H9 (cell line): ENCODE data around the gene DLGAP4. TPM values are rescaled to one million over a fixed set of nuclear protein-coding genes. Genes with fewer than 3 reads are reported as not detected.

Experiments
- DNase-seq: peaks from one replicate; pipeline ENCODE4 v3.0.0-alpha.2; 2017
- H2AFZ ChIP-seq: one replicate; pipeline ENCODE4 v1.6.1; 2013; ENCODE audit warnings: mild to moderate bottlenecking, low read length, control low read depth, moderate library complexity
- H2AK5ac ChIP-seq: 2 replicates; pipeline ENCODE4 v1.6.1; 2013; ENCODE audit warnings: low read length, control low read depth, mixed read lengths; ENCODE audit not compliant: insufficient read length
- H2BK120ac ChIP-seq: one replicate; pipeline ENCODE4 v1.6.1; 2013; ENCODE audit warnings: low read depth, mild to moderate bottlenecking, low read length, control low read depth, inconsistent platforms; ENCODE audit not compliant: poor library complexity, severe bottlenecking
- H2BK12ac ChIP-seq: 2 replicates; pipeline ENCODE4 v1.6.1; 2013; ENCODE audit warnings: low read length, control low read depth, mixed read lengths, low read depth; ENCODE audit not compliant: insufficient read length
- H2BK15ac ChIP-seq: 2 replicates; pipeline ENCODE4 v1.6.1; 2013; ENCODE audit warnings: low read depth, low read length, control low read depth
- H2BK20ac ChIP-seq: one replicate; pipeline ENCODE4 v1.6.1; 2013; ENCODE audit warnings: low read depth, mild to moderate bottlenecking, low read length, control low read depth, inconsistent platforms; ENCODE audit not compliant: poor library complexity, severe bottlenecking
- H2BK5ac ChIP-seq: 2 replicates; pipeline ENCODE4 v1.6.1; 2013; ENCODE audit warnings: low read length, control low read depth, mixed read lengths; ENCODE audit not compliant: insufficient read length
- H3K14ac ChIP-seq: 2 replicates; pipeline ENCODE4 v1.6.1; 2013; ENCODE audit warnings: low read length, control low read depth; ENCODE audit not compliant: insufficient read depth
- H3K18ac ChIP-seq: 2 replicates; pipeline ENCODE4 v1.6.1; 2013; ENCODE audit warnings: low read depth, mild to moderate bottlenecking, mixed read lengths, low read length, control low read depth; ENCODE audit not compliant: insufficient read length
- H3K23ac ChIP-seq: 2 replicates; pipeline ENCODE4 v1.6.1; 2013; ENCODE audit warnings: low read length, control low read depth, mixed read lengths, low read depth; ENCODE audit not compliant: insufficient read length
- H3K23me2 ChIP-seq: 2 replicates; pipeline ENCODE4 v1.6.1; 2013; ENCODE audit warnings: low read depth, mild to moderate bottlenecking, mixed read lengths, low read length, control low read depth; ENCODE audit not compliant: insufficient read length, poor library complexity, severe bottlenecking
- H3K27ac ChIP-seq: 2 replicates; pipeline ENCODE4 v1.5.1; 2013; ENCODE audit warnings: low read length, control low read depth, mixed read lengths, low read depth; ENCODE audit not compliant: insufficient read length
- H3K27me3 ChIP-seq: 2 replicates; pipeline ENCODE4 v1.6.1; 2013; ENCODE audit warnings: low read length, control low read depth, inconsistent platforms; ENCODE audit not compliant: insufficient read depth
- H3K4ac ChIP-seq: 2 replicates; pipeline ENCODE4 v1.6.1; 2013; ENCODE audit warnings: low read depth, mild to moderate bottlenecking, control low read depth, inconsistent platforms, low read length, moderate library complexity
- H3K4me1 ChIP-seq: 2 replicates; pipeline ENCODE4 v1.6.1; 2013; ENCODE audit warnings: low read length, control low read depth, inconsistent platforms; ENCODE audit not compliant: insufficient read depth
- H3K4me2 ChIP-seq: 2 replicates; pipeline ENCODE4 v1.6.1; 2013; ENCODE audit warnings: low read length, control low read depth, mixed read lengths; ENCODE audit not compliant: insufficient read length, insufficient read depth
- H3K56ac ChIP-seq: 2 replicates; pipeline ENCODE4 v1.6.1; 2013; ENCODE audit warnings: low read depth, mild to moderate bottlenecking, mixed read lengths, low read length, control low read depth; ENCODE audit not compliant: insufficient read length
- H3K79me1 ChIP-seq: 2 replicates; pipeline ENCODE4 v1.6.1; 2013; ENCODE audit warnings: low read depth, mild to moderate bottlenecking, moderate library complexity, low read length, control low read depth, inconsistent platforms; ENCODE audit not compliant: insufficient read depth, poor library complexity, severe bottlenecking
- H3K79me2 ChIP-seq: 2 replicates; pipeline ENCODE4 v1.6.1; 2013; ENCODE audit warnings: low read length, control low read depth, inconsistent platforms; ENCODE audit not compliant: insufficient read depth
- H3K9ac ChIP-seq: 2 replicates; pipeline ENCODE4 v1.6.1; 2013; ENCODE audit warnings: low read length, control low read depth, mixed read lengths; ENCODE audit not compliant: insufficient read length; ENCODE audit errors: extremely low read depth
- H3K9me3 ChIP-seq: one replicate; pipeline ENCODE4 v1.6.1; 2013; ENCODE audit warnings: low read depth, low read length, inconsistent platforms; ENCODE audit not compliant: control insufficient read depth
- H3T11ph ChIP-seq: one replicate; pipeline ENCODE4 v1.6.1; 2013; ENCODE audit warnings: mild to moderate bottlenecking, low read length, control low read depth, inconsistent platforms
- H4K20me1 ChIP-seq: one replicate; pipeline ENCODE4 v1.6.1; 2013; ENCODE audit not compliant: control insufficient read depth, insufficient read length, insufficient read depth
- H4K5ac ChIP-seq: 2 replicates; pipeline ENCODE4 v1.6.1; 2013; ENCODE audit warnings: low read depth, mild to moderate bottlenecking, mixed read lengths, low read length, control low read depth; ENCODE audit not compliant: insufficient read length
- H4K8ac ChIP-seq: replicated peaks from 2 replicates; pipeline ENCODE4 v1.6.1; 2013; ENCODE audit warnings: low read length, control low read depth, mixed read lengths, low read depth; ENCODE audit not compliant: insufficient read length
- H4K91ac ChIP-seq: 2 replicates; pipeline ENCODE4 v1.6.1; 2013; ENCODE audit warnings: low read depth, mild to moderate bottlenecking, moderate library complexity, mixed read lengths, low read length, control low read depth; ENCODE audit not compliant: insufficient read length
- H3K27ac Mint-ChIP-seq, 3 experiments: 2 replicates in 2 of 3; 3 replicates in 1 of 3; pipeline ENCODE4 v1.8.0; 2020 to 2021; ENCODE audit warnings: mixed read lengths in 3 of 3, mild to moderate bottlenecking in 1 of 3, moderate library complexity in 1 of 3
- H3K27me3 Mint-ChIP-seq: 2 replicates; pipeline ENCODE4 v1.8.0; 2021; ENCODE audit warnings: low read depth, mild to moderate bottlenecking, moderate library complexity, mixed read lengths
- H3K36me3 Mint-ChIP-seq, 3 experiments: 2 replicates in 2 of 3; 3 replicates in 1 of 3; pipeline ENCODE4 v1.8.0; 2020 to 2021; ENCODE audit warnings: low read depth in 3 of 3, mixed read lengths in 3 of 3; ENCODE audit not compliant: insufficient read depth in 1 of 3
- H3K4me1 Mint-ChIP-seq, 2 experiments: 2 replicates each; pipeline ENCODE4 v1.8.0; 2020; ENCODE audit warnings: mixed read lengths in 2 of 2
- H3K4me3 Mint-ChIP-seq, 2 experiments: 2 replicates in 1 of 2; 3 replicates in 1 of 2; pipeline ENCODE4 v1.8.0; 2020 to 2021; ENCODE audit warnings: mild to moderate bottlenecking in 2 of 2, mixed read lengths in 2 of 2, moderate library complexity in 1 of 2
- H3K9me3 Mint-ChIP-seq, 2 experiments: 2 replicates in 1 of 2; 3 replicates in 1 of 2; pipeline ENCODE4 v1.8.0; 2020; ENCODE audit warnings: mild to moderate bottlenecking in 2 of 2, mixed read lengths in 2 of 2, moderate library complexity in 1 of 2
- CTCF ChIP-seq: fragments of 200-600 bp; sonication (generic); conservative IDR thresholded peaks from 3 replicates; pipeline ENCODE4 v1.8.0; 2021; ENCODE audit warnings: antibody characterized with exemption, mild to moderate bottlenecking
- WGBS: extraction: QIAGEN DNeasy Blood & Tissue Kit; methylation state at CpG from one replicate; pipeline ENCODE4 v1.1.7; 2013; ENCODE audit warnings: missing lambda C conversion rate, low lambda C conversion rate, mixed read lengths; ENCODE audit not compliant: insufficient read length; ENCODE audit errors: extremely low coverage; 5-methylcytosine and 5-hydroxymethylcytosine counted together
- total RNA-seq: library from RNA; stranded (reverse); gene quantifications from 2 replicates; pipeline ENCODE4 v1.2.1, GENCODE V29; 2021

The DLGAP4 gene
- total RNA-seq, 1 experiment from 2014 or later: 48.0 TPM

DNA sequence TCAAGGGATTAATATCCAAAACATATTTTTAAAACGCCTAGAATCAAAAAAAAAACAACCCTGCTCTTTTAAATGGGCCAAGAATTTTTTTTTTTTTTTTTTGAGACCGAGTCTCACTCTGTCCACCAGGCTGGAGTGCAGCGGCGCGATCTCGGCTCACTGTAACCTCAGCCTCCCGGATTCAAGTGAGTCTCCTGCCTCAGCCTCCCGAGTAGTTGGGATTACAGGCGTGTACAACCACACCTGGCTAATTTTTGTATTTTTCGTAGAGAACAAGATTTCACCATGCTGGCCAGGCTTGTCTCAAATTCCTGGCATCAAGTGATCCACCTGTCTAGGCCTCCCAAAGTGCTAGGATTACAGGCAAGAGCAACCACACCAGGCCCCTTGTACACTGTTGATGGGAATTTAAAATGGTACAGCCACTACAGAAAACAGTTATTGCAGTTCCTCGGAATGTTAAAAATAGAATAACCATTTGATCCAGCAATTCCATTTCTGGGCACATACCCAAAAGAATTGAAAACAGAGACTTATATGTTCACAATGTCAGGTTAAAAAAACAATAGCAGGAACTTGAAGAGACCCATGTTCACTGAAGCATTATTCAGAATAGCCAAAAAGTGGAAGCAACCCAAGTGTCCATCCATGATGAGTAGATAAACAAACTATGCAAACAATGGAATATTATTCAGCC, 232.0 kb downstream of the DLGAP4 start:
- H3K36me3 Mint-ChIP-seq: no peaks in the 10 kb centered on the region
- no peak overlapping the region for H3K9ac ChIP-seq
- WGBS: no CpG with 5 or more reads among the region's 11 CpGs

More for the DNA sequence above, 232.0 kb downstream of the DLGAP4 start:
- Histone ChIP-seq H3K4ac (no peak overlapping the region), H3K27ac (no peak overlapping the region), H2BK20ac (no peak overlapping the region), H2BK15ac (no peak overlapping the region), H4K20me1 (peaks cover 3% of the 10 kb centered on the region), H3K56ac (no peak overlapping the region), H3K27me3 (no peaks in the 10 kb centered on the region), H3T11ph (no peak overlapping the region), H3K18ac (no peak overlapping the region), H2AK5ac (no peak overlapping the region), H4K5ac (no peak overlapping the region), H4K8ac (no peak overlapping the region), H3K4me2 (no peak overlapping the region), H3K9me3 (no peaks in the 10 kb centered on the region), H2BK120ac (no peak overlapping the region), H3K14ac (no peak overlapping the region), H3K4me1 (no peaks in the 10 kb centered on the region; the same call in 1 of the 2 replicates), H2BK12ac (no peak overlapping the region), H3K23me2 (no peaks in the 10 kb centered on the region), H2BK5ac (no peak overlapping the region), H3K23ac (no peak overlapping the region), H2AFZ (no peak overlapping the region), H3K79me2 (no peaks in the 10 kb centered on the region; the same call in 1 of the 2 replicates), H3K79me1 (no peaks in the 10 kb centered on the region), H4K91ac (no peak overlapping the region)
- Mint-ChIP-seq H3K27me3 (no peaks in the 10 kb centered on the region; the same call in 1 of the 2 replicates), H3K9me3 (no peaks in the 10 kb centered on the region), H3K4me1 (peaks cover 23 to 28% of the 10 kb centered on the region in 2 experiments), H3K27ac (no peak overlapping the region), H3K4me3 (no peak overlapping the region)
- no peak for DNase-seq
- TF ChIP-seq CTCF: no peak
